CD4-positive, alpha-beta T cell (primary cell): ENCODE data around the gene MMP19. TPM values are rescaled to one million over a fixed set of nuclear protein-coding genes. Genes with fewer than 3 reads are reported as not detected.

Source experiments
- ATAC-seq: fragments of 200-7000 bp; cut with Tn5 transposase; one replicate; pipeline ENCODE4 v1.10.0; 2022; ENCODE audit warnings: mild to moderate bottlenecking; ENCODE audit not compliant: poor library complexity
- CTCF ChIA-PET: fragments of 350-600 bp; sonication (Branson Sonifier 250); formaldehyde crosslinking; loops from one replicate; lab custom pipeline; 2021; ENCODE audit warnings: antibody characterized with exemption, inconsistent platforms; lab: Charles Lee
- POLR2A ChIA-PET: fragments of 350-600 bp; sonication (Branson Sonifier 250); formaldehyde crosslinking; loops from one replicate; lab custom pipeline; 2021; ENCODE audit warnings: antibody characterized with exemption, inconsistent platforms; lab: Charles Lee
- DNase-seq, 14 experiments: peaks; one replicate each; pipeline ENCODE4 v3.0.0-alpha.2; 2013 to 2020; ENCODE audit warnings: mixed read lengths in 2 of 14
- H3K27ac ChIP-seq, 2 donors: one replicate each; pipeline versions ENCODE4 v1.5.1 to v1.7.0; 2013; ENCODE audit warnings: low read length in 2 of 2, low read depth in 1 of 2, mild to moderate bottlenecking in 1 of 2
- H3K27me3 ChIP-seq, 2 experiments: 1 replicate in 1 of 2; 2 replicates in 1 of 2; pipeline versions ENCODE4 v1.6.1 to v1.7.0; 2013; ENCODE audit warnings: low read length in 2 of 2, control low read depth in 1 of 2, mild to moderate bottlenecking in 1 of 2, moderate library complexity in 1 of 2; ENCODE audit not compliant: insufficient read depth in 2 of 2, control insufficient read depth in 1 of 2
- H3K36me3 ChIP-seq: one replicate; pipeline ENCODE4 v1.6.1; 2013; ENCODE audit warnings: low read length, control low read depth; ENCODE audit not compliant: insufficient read depth
- H3K4me1 ChIP-seq: one replicate; pipeline ENCODE4 v1.6.1; 2013; ENCODE audit warnings: low read length, control low read depth; ENCODE audit not compliant: insufficient read depth
- H3K4me3 ChIP-seq: one replicate; pipeline ENCODE4 v1.5.1; 2013; ENCODE audit warnings: mild to moderate bottlenecking, low read length, moderate library complexity
- H3K9me3 ChIP-seq, 2 experiments: 1 replicate in 1 of 2; 2 replicates in 1 of 2; pipeline versions ENCODE4 v1.6.1 to v1.7.0; 2013; ENCODE audit warnings: low read length in 2 of 2, mild to moderate bottlenecking in 2 of 2, control low read depth in 1 of 2, moderate library complexity in 1 of 2; ENCODE audit not compliant: control insufficient read depth in 1 of 2, insufficient read depth in 1 of 2
- H3K27ac Mint-ChIP-seq: one replicate; pipeline ENCODE4 v1.8.0; 2020; ENCODE audit warnings: mixed read lengths
- H3K27me3 Mint-ChIP-seq: one replicate; pipeline ENCODE4 v1.8.0; 2021; ENCODE audit warnings: mixed read lengths
- H3K36me3 Mint-ChIP-seq: one replicate; pipeline ENCODE4 v1.8.0; 2021; ENCODE audit warnings: low read depth, mixed read lengths
- H3K4me1 Mint-ChIP-seq: one replicate; pipeline ENCODE4 v1.8.0; 2021; ENCODE audit warnings: low read depth, mixed read lengths
- H3K4me3 Mint-ChIP-seq: one replicate; pipeline ENCODE4 v1.8.0; 2020; ENCODE audit warnings: mild to moderate bottlenecking, mixed read lengths
- H3K9me3 Mint-ChIP-seq: one replicate; pipeline ENCODE4 v1.8.0; 2020; ENCODE audit warnings: mixed read lengths
- intact Hi-C, 2 experiments: fragments of 100-400 bp; cut with DNase I in 1 of 2; cut with micrococcal nuclease in 1 of 2; formaldehyde crosslinking; loops; one replicate each; pipeline versions ENCODE4 v1.15.1 to v1.9.0; 2023 to 2025; cut with DNase I, micrococcal nuclease
- total RNA-seq, 174 experiments: library from RNA in 2 of 174; stranded (reverse) in 2 of 174; gene quantifications; one replicate each; pipeline ENCODE4 v1.2.3 and lab custom pipeline; 2021 to 2026
- TF ChIP-seq, protein P1 (sequence below): fragments of 200-600 bp; IDR thresholded peaks from one replicate; pipeline ENCODE4 v1.8.0; 2022; ENCODE audit warnings: antibody characterized with exemption, mild to moderate bottlenecking

The MMP19 gene
- total RNA-seq, 2 experiments from 2014 or later = not detected

DNA sequence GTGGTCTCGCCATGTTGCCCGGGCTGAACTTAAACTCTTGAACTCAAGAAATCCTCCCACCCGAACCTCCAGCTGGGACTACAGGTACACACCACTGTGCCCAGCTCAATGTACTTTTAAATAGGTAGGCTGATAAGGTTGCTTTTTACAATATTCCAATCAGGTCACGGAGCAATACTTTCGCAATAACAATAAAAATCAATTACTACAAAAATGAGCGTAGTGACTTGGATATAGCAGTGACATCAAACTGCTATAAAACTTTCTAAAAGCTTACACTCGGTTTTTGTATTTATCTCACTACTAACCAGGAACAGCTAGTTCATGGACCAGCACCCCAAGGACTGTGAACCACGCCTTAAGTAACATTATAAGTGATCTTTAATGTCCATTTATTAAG, 35.8 kb downstream of the MMP19 start:
- H3K4me3 Mint-ChIP-seq = no peak overlapping the region
- POLR2A ChIA-PET = interaction anchor here (1.3 kb wide), 1 partner anchor 69 kb away, joined by 3 read pairs; no protein-coding TSS in a partner anchor
- ATAC-seq (no peak), DNase-seq (no peak)
- Histone ChIP-seq H3K9me3 (no peaks in the 10 kb centered on the region), H3K27me3 (no peaks in the 10 kb centered on the region), H3K4me3 (no peak overlapping the region), H3K4me1 (peaks cover 6% of the 10 kb centered on the region), H3K36me3 (peaks cover 32% of the 10 kb centered on the region), H3K27ac (no peak overlapping the region)
- peaks cover 33% of the 10 kb centered on the region for H3K4me1 Mint-ChIP-seq
- intact Hi-C loops = no loop called here
- no peaks in the 10 kb centered on the region for H3K9me3 Mint-ChIP-seq
- no peak overlapping the region for H3K27ac Mint-ChIP-seq
- CTCF ChIA-PET = no interaction called here
- TF ChIP-seq, protein P1, sequence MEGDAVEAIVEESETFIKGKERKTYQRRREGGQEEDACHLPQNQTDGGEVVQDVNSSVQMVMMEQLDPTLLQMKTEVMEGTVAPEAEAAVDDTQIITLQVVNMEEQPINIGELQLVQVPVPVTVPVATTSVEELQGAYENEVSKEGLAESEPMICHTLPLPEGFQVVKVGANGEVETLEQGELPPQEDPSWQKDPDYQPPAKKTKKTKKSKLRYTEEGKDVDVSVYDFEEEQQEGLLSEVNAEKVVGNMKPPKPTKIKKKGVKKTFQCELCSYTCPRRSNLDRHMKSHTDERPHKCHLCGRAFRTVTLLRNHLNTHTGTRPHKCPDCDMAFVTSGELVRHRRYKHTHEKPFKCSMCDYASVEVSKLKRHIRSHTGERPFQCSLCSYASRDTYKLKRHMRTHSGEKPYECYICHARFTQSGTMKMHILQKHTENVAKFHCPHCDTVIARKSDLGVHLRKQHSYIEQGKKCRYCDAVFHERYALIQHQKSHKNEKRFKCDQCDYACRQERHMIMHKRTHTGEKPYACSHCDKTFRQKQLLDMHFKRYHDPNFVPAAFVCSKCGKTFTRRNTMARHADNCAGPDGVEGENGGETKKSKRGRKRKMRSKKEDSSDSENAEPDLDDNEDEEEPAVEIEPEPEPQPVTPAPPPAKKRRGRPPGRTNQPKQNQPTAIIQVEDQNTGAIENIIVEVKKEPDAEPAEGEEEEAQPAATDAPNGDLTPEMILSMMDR = no peak
- H3K36me3 Mint-ChIP-seq = peaks cover 71% of the 10 kb centered on the region
- no peaks in the 10 kb centered on the region for H3K27me3 Mint-ChIP-seq

DNA sequence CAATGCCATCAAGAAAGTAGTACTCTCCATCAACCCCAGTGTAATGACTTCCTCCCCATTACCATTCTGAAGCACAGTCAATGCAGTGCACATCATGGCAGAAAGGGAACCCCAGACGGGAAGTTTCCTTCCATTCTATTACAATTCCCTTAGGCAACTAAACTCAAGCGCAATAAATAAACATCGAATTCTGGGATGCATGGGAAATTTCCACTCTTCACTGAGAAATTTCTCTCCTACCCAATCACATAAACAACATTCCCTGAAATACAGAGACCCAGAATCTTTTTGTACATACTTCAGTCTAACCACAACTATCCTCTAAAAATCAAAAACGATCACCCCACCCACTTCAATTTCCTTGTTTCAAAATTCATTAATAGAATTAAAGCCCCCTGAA, 45.2 kb downstream of the MMP19 start:
- Histone ChIP-seq H3K4me1 (no peaks in the 10 kb centered on the region), H3K27ac (no peak overlapping the region), H3K36me3 (peaks cover 89% of the 10 kb centered on the region), H3K9me3 (no peaks in the 10 kb centered on the region), H3K4me3 (no peak overlapping the region), H3K27me3 (no peaks in the 10 kb centered on the region)
- DNase-seq = no peak
- Mint-ChIP-seq H3K9me3 (no peaks in the 10 kb centered on the region), H3K27me3 (no peaks in the 10 kb centered on the region), H3K36me3 (peaks cover 92% of the 10 kb centered on the region), H3K27ac (no peak overlapping the region), H3K4me3 (no peak overlapping the region), H3K4me1 (no peaks in the 10 kb centered on the region)
- ATAC-seq = no peak
- TF ChIP-seq, protein P1 = no peak
- CTCF ChIA-PET = interaction anchor here (1.2 to 3.2 kb wide), 3 partner anchors 60 to 232 kb away, joined by 3 to 12 read pairs (median 3); no protein-coding TSS in a partner anchor
- POLR2A ChIA-PET = interaction anchor here (0.7 to 1.3 kb wide), 3 partner anchors 16 to 160 kb away, joined by 3 read pairs; no protein-coding TSS in a partner anchor
- intact Hi-C loops = loop anchor here (1.0 to 2.0 kb wide), 2 partner anchors 55 to 59 kb away; partner anchors contain the start of gene GDF11 (in 1 of the 2)

DNA sequence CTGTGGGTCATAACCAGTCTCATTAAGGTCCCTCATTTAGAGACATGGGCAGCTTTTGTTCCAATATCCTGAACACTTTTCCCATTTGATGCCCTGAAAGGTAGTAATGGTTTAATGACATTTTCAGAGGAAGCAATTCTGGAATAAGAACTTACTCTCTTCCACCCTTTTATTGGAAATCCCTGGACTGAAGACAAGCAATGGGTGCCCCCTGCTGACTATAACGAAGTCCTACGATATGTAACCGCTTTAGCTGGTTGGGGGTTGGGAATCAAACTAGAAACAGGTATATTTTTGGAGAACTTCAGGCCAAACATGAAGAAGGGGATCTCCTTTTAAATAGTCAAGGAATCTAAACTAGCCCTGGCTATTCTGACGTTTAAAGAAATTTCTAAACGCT, 45.7 kb downstream of the MMP19 start:
- H3K36me3 ChIP-seq = peaks cover 90% of the 10 kb centered on the region
- TF ChIP-seq, protein P1 = peak; percentile 48
- intact Hi-C loops = loop anchor here (1.0 to 2.0 kb wide), 2 partner anchors 54 to 59 kb away; partner anchors contain the start of gene GDF11 (in 1 of the 2)
- Mint-ChIP-seq H3K36me3 (peaks cover 90% of the 10 kb centered on the region), H3K27ac (no peak overlapping the region), H3K27me3 (no peaks in the 10 kb centered on the region), H3K4me3 (no peak overlapping the region), H3K9me3 (no peaks in the 10 kb centered on the region), H3K4me1 (no peaks in the 10 kb centered on the region)
- no peak overlapping the region for H3K4me3 ChIP-seq
- H3K27ac ChIP-seq = no peak overlapping the region
- POLR2A ChIA-PET = interaction anchor here (1.1 to 1.3 kb wide), 2 partner anchors 58 to 72 kb away, joined by 3 to 4 read pairs; no protein-coding TSS in a partner anchor
- DNase-seq = peak in 4 of 14 experiments; percentile 22 to 52 (median 38)
- H3K27me3 ChIP-seq = no peaks in the 10 kb centered on the region
- H3K4me1 ChIP-seq = no peaks in the 10 kb centered on the region
- no peaks in the 10 kb centered on the region for H3K9me3 ChIP-seq
- no peak for ATAC-seq
- CTCF ChIA-PET = interaction anchor here (1.2 to 3.2 kb wide), 3 partner anchors 59 to 232 kb away, joined by 3 to 12 read pairs (median 3); no protein-coding TSS in a partner anchor
